Tibial nerve (tissue), 4 donors: ENCODE data around the gene SLC35A3.

Experiments
- CTCF ChIP-seq, 5 experiments: fragments of 200-600 bp in 3 of 5; fragments of 450-650 bp in 2 of 5; sonication (generic) in 3 of 5; IDR thresholded peaks; one replicate each; pipeline ENCODE4 v1.5.1; 2016 to 2019; ENCODE audit warnings: antibody characterized with exemption in 5 of 5, mild to moderate bottlenecking in 3 of 5, moderate library complexity in 2 of 5
- EP300 ChIP-seq, 2 donors: sonication (generic); formaldehyde crosslinking; IDR thresholded peaks; one replicate each; pipeline ENCODE4 v1.6.1; 2017; ENCODE audit warnings: antibody characterized with exemption in 2 of 2, mild to moderate bottlenecking in 1 of 2
- POLR2A ChIP-seq, 2 donors: fragments of 450-650 bp; IDR thresholded peaks; one replicate each; pipeline ENCODE4 v1.6.1; 2017; ENCODE audit warnings: antibody characterized with exemption in 2 of 2, mild to moderate bottlenecking in 2 of 2, moderate library complexity in 2 of 2

- TF ChIP-seq CTCF (IDR thresholded peaks at IDR 0.05) (no peak), EP300 (IDR thresholded peaks at IDR 0.05) (no peak), POLR2A (IDR thresholded peaks at IDR 0.05) (no peak)
Measured at GRCh38 chr1:99934801-99935200, 35.0 kb upstream of the SLC35A3 start.
